Activated CD4-positive, CD25-positive, alpha-beta regulatory T cell treated with anti-CD3 and anti-CD28 coated beads, Interleukin-2, amount 50 U/mL, for 72 hours (primary cell): ENCODE measurements around the gene NT5C.

Experiments used
- DNase-seq: peaks from one replicate; pipeline ENCODE4 v3.0.0; 2021

NT5C gene

GRCh38 chr17:75114552-75115314 is 16.8 kb downstream of the NT5C start:
- no peak for DNase-seq

- DNase-seq, result peak; percentile 84
Measured at GRCh38 chr17:75113798-75114551, 17.6 kb downstream of the NT5C start.

- no peak for DNase-seq
Measured at GRCh38 chr17:75111777-75112335, 19.7 kb downstream of the NT5C start.

DNA sequence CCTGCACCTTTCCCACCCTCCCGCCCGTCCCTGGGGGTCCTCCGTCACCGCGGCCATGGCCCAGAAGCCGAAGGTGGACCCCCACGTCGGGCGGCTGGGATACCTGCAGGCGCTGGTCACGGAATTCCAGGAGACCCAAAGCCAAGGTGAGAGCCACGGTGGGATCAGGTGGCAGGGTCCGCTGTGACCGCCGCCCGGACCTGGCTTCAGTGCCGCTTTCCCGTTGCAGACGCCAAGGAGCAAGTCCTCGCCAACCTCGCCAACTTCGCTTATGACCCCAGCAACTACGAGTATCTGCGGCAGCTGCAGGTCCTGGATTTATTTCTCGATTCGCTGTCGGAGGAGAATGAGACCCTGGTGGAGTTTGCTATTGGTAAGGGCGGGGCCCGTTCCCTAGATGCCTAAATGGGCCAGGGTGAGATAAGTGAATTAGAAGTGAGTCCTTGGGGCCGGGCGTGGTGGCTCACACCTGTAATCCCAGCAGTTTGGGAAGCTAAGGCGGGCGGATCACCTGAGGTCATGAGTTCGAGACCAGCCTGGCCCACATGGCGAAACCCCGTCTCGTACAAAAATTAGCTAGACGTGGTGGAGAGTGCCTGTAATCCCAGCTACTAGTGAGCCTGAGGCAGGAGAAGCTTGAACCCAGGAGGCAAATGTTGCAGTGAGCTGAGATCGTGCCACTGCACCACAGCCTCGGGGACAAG is 21.2 kb downstream of the NT5C start:
- peak; percentile 39 for DNase-seq

DNA sequence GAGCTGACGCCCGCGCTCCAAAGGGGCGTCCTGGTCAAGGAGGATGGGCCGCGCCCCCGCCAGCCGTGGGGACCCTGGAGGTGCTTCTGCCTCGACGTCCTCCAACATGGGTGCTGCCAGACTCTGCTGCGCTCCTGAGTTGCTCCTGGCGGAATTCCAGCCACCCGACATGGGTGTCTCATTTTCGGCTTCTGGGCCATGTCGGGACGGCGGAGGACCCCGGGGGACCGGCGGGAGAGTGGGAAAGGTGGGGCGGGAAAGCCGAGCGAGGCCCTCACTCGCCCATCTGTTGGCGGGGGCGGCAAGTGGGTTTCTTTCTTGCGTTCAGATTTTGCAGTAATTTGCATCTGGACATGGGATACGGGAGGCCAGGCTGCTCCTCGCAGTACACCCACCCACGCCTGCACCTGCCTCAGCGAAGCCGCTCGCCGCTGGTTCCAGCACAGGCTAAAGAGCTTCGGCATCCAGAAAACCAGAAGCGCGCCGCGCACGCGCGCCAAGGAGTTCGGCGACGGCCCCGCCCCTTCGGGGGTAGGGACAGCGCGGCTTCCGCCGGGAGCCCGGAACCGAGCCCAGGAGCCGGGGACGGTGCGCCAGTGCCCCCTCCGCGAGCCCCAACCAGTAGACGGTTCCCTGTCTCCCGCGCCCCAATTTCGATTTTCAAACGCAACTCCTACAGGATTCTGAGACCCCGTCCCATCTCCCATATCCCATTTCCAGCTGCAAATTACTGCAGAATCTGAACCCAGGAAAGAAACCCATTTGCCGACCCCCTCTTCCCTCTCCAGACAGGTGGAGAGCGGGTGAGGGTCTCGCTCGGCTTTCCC is 21.9 kb downstream of the NT5C start, which contains the start of gene ARMC7:
ARMC7 (plus strand) TSS at position 563 of the 827 bp plus-strand sequence. CDS start 320 bp downstream, outside the sequence.
- peak; percentile 94 for DNase-seq

DNA sequence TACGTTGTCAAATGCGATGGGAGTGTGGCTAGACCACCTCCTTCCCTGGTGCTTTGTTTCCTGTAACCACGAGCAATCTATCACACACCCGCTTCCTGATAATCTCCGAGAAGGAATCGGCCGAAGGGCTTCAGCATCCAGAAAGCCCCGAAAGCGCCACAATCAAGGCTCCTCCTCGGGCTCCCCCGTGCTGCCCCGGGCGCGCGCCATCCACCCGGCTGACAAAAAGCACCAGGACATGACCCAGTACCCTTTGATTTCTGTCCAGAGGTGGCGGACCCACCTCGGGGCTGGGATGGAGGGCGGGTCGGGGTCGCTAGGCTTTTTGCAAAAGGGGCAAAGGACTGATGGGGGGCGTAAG is 22.5 kb downstream of the NT5C start:
- DNase-seq, result no peak

- no peak for DNase-seq
Measured at GRCh38 chr17:75108193-75108592, 23.3 kb downstream of the NT5C start.

DNA sequence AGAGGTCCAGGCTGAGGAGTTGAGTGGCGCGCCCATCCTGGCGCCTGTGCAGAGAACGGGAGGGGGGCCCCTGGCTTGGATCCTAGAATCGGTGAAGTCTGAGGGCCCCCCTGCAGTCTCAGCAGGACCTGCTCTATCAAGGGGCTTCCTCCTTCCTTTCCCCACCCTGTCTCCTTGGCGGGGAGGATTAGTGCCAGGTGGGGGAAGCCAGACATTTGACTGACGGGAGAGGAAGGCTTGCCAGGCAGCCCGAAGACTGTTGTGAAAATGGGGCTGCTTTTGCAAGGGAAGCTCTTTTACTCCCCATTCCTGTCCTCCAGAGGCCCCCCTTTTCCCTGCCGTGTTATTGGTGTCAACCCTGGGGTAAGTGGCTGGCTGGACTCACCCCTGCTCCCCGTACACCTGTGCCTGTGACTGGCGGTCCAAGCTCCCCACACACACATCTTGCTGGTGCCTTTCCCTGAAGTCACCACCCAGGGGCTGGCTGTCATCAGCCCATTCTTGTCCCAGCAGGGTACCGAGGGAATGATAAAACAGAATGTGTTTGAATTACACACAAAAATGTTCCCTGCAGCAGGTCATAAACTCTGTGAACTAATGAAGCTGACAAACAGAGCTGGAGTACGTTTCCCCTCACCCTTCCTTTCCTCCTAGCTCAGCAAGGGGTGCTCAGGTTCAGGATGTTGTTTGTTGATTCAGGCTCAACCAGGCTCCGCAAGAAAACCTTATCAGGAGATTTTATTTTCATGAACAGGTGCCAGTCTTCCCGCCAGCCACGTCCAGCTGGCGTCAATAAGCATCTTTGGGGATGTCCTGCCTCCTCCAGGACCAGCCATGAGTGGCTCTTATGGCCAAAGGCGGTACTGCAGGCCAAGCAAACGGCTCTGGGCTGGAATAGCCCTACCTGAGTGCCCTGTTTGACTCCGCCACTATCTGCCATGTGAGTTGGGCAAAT is 26.1 kb downstream of the NT5C start:
- DNase-seq, result no peak

DNA sequence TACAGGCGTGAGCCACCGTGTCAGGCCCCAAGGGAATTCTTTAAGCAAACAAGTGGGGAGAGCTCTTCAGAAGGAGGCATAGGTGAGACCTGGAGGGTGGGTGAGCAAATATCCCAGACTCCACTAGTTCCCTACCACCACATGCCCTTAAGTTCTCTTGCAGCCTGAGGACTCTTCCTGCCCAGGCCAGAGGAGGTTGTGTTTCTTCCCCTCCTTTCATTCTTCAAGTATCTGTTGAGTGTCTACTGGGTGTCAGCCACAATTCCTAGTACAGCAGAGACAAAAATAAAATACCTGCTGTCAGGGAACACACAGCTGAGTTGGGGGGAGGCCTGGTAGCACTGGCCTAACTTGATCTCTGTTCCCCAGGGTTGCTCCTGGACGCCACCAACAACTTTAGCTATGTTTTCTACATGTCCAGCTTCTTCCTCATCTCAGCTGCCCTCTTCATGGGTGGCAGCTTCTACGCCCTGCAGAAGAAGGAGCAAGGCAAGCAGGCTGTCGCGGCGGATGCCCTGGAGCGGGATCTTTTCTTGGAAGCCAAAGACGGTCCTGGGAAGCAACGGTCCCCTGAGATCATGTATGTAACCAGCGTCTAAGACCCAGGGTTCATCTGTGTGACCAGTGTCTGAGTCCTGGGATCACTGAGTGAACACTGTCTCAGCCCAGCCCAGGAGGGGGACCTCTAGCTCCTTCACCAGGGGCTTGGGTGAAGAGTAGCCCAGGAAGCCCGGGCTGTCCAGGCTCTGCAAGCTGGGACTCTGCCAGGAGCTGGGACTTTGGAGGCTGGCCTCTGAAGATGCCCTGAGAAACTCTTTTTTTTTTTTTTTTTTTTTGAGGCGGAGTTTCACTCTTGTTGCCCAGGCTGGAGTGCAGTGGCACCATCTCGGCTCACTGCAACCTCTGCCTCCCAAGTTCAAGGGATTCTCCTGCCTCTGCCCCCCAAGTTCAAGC is 27.7 kb downstream of the NT5C start:
- no peak for DNase-seq

DNA sequence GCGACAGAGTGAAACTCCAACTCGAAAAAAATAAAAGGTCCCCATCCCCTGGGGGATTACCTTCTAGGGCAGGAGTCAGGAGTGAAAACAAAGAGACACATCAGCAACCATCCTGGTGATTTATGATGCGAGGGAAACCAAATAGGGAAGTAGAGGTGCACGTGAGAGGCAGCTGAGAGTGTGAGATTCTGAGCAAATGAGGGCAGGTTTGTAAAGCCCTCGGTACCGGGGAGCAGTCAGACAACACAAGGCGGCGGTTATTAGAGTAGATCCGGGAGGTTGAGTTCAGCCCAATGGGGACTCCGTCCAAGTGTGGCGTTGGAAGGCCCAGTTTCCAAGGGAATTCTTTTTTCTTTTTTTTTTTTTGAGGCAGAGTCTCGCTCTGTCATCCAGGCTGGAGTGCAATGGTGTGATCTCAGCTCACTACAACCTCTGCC is 29.1 kb downstream of the NT5C start:
- DNase-seq, result no peak

- DNase-seq, result no peak
Measured at GRCh38 chr17:75099881-75100595, 31.5 kb downstream of the NT5C start.

- DNase-seq, result no peak
Measured at GRCh38 chr17:75098861-75099260, 32.7 kb downstream of the NT5C start.

DNA sequence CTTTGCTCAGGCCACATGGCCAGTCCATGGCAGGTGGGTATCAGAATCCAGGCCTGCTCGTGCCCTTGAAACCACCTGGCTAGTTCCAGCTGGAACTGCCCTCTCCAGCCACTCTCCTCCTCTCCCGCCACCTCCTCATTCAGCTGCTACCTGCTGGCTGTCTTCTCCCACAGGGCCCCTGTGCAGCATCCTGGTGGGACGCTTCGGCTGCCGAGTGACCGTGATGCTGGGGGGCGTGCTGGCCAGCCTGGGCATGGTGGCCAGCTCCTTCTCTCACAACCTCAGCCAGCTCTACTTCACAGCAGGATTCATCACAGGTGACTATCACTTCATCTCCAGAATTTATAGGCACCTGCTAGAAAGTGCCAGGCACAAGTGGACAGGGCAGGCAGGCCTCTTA is 33.7 kb downstream of the NT5C start:
- DNase-seq, result no peak

DNA sequence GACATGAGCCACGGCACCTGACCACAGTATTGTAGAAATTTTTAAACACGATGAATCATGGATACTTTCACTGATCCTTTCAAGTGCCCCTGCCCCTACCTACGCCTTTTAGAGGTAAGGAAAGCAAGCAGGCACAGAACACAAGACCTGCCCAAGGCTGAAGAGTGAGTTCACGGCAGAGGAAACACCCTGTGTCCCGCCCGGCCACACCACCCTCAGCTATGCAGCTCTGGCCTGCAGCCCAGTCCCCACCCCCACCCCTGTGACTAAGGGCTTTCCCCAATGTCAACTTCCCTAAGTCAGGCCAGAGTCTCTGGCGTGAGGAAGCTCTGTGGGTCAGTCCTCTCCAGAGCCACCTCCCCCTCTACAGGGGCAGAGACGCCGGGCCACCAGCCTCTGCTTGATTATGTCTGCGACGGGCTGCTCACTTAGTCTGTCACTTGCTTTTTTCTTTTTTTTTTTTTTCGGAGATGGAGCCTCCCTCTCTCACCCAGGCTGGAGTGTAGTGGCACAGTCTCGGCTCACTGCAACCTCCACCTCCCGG is 35.4 kb downstream of the NT5C start:
- DNase-seq, result no peak

DNA sequence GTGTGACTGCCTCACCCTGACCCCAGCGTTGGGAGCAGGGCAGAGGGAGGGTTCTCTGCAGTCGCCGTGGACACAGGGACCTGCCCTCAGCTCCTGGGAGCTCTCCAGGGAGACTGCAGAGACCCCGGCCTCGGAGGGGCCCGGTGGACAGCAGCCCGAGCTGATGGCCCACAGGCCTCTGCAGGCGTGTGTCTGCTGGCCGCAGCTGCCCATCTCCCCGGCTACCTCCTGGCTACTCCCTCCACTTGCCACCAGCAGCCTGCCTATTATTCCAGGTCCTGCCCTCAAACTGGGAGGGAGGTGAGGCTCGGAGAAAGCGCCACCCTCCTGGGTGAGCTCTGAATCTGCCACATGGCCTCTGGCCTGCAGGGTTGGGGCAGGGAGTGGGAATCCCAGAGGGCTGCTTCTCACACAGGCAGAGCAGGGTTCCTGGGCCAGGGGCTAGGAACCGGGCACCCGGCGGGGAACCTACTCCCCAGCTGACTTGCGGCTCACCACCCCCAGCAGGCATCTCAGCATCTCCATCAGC is 36.6 kb downstream of the NT5C start:
- DNase-seq, result no peak

DNA sequence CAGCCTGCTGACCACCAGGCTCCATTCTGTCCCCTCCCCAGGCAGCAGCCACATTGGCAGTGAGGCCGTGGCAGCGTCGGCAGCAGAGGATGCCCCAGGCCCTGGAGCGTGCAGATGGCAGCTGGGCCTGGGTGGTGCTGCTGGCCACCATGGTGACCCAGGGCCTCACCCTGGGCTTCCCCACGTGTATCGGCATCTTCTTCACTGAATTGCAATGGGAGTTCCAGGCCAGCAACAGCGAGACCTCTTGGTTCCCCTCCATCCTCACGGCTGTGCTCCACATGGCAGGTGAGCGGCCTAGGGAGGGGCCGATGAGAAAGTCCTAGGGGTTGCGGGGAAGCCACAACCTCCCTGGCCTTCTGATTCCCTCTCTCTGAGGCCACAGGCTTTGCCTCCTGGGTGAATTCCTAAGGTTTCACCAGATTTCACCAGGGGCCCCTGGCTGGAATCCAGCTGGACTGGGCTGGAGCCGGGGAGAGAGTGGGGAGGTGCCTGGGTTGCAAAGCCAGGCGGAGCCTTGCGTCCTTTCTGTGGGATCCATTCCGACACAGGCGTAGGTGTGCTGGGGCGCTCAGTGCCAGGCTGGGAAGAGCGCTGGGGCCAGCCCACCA is 37.9 kb downstream of the NT5C start:
- no peak for DNase-seq

DNA sequence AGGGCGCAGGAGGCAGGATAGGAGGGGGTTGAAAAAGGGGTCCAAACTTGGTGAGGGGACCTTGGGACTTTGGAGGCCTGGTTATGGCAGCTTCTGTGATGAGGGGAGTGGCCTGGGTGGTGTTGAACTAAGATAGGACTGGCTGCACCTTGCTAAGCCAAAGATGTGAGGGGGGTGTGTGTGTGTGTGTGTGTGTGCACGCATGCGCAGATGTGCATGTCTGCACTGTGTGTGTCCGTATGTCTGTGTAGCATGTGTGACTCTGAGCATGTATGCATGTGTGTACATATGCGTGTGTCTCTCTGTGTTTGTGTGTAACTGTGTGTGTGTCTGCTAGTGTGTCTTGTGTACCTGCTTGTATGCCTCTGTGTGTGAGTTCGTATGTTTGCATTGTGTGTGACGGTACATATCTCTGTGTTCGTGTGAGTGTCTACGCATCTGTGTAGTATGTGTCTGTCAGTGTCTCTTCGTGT is 39.7 kb downstream of the NT5C start:
- no peak for DNase-seq
